GM10248 (cell line): Measurements from ENCODE around the gene IPO9.

ENCODE experiments used
- CTCF ChIA-PET: fragments of 300-600 bp; sonication (Branson Sonifier 250); formaldehyde crosslinking; extraction: SDS; loops from one replicate; lab custom pipeline; 2021; ENCODE audit warnings: antibody characterized with exemption; lab: Yijun Ruan, JAX
- POLR2A ChIA-PET: fragments of 350-650 bp; sonication (Branson Sonifier 250); formaldehyde crosslinking; extraction: SDS; loops from one replicate; lab custom pipeline; 2020; ENCODE audit warnings: antibody characterized with exemption; lab: Yijun Ruan, JAX
- DNase-seq: peaks from one replicate; pipeline ENCODE4 v3.0.0; 2012; ENCODE audit errors: extremely low spot score
- CTCF ChIP-seq: IDR thresholded peaks from 2 replicates; pipeline ENCODE4 v1.5.1; 2012; ENCODE audit warnings: mild to moderate bottlenecking, low read depth; ENCODE audit errors: extremely low read depth, missing control alignments, control extremely low read depth

The IPO9 gene

DNA sequence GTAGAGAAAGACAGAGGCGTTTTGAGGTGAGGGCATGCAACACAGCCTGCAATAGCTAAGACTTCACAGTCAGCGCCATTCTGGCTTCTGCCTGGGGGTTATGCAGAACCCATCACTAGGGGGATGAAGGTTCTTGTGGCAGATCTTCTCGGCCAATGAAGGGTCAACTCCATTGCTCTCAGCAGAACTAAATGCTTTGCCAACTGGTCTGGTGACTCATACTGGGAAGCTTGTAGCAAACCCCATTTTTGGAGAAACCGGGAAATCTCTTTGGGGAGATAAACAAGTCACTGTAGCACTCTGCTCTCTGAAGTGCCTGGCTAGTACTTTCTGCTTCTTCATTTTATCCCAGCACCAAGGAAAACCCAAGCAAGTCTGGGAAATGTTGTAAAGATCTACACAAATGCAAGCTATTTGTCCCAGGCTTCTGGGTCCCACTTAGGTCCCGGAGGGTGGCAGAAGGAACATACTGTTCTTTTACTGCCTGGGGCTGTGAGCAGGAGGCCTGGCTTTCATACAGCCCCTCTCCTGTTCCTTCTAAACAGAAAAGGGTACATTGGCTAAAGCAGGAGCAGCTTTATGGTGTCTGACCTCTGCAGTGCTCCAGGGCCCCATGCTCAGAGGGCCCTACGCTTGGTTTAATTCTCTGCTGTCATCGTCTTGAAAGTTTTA, 88.5 kb downstream of the IPO9 start:
- no peak for DNase-seq
- POLR2A ChIA-PET: no interaction called here
- CTCF ChIA-PET: interaction anchor here (1.8 kb wide), 1 partner anchor 22 kb away, joined by 7 read pairs; no protein-coding TSS in a partner anchor
- TF ChIP-seq CTCF: no peak

GRCh38 chr1:201918343-201918742, 89.4 kb downstream of the IPO9 start:
- CTCF ChIA-PET: interaction anchor here (1.8 kb wide), 1 partner anchor 23 kb away, joined by 7 read pairs; no protein-coding TSS in a partner anchor
- POLR2A ChIA-PET: no interaction called here

DNA sequence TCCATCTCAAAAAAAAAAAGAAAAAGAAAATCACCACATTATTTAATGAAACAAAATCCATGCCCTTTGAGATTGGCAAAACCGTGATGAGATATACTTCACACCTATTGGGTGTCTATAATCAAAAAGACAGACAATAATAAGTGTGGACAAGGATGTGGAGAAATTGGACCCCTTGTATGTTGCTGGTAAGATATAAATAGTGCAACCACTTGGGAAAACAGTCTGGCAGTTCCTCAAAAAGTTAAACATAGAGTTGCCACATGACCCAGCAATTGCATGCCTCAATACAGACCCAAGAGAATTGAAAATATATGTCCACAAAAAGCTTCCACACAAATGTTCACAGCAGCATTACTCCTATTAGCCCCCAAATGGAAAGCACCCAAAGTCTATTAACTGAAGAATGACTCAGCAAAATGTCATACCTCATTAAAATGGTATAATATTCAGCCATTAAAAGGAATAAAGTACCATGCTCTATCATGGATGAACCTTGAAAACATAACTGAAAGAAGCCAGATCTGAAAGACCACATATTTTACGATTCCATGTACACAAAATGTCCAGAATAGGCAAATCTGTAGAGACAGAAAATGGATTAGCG, 93.1 kb downstream of the IPO9 start:
- no peak for DNase-seq
- TF ChIP-seq CTCF: no peak
- ChIA-PET POLR2A (no interaction called here), CTCF (interaction anchor here (1.4 kb wide), 1 partner anchor 26 kb away, joined by 4 read pairs; no protein-coding TSS in a partner anchor)

More at GRCh38 chr1:201918343-201918742, 89.4 kb downstream of the IPO9 start:
- no peak for TF ChIP-seq CTCF
- no peak for DNase-seq

DNA sequence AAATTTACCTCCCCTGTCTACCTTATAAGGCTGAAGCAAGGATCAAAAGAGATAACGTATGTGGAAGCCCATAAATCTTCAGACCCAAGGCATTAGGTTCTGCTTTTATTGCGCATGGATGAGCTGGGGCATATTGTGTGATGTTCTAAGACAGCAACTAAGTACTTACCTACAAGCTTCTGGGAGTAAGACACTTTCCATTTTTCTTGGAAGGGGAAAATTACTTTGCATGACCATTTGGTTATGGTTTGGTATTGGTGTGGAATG, 96.3 kb downstream of the IPO9 start:
- TF ChIP-seq CTCF: no peak
- DNase-seq: no peak
- CTCF ChIA-PET: no interaction called here
- POLR2A ChIA-PET: no interaction called here

GRCh38 chr1:201925981-201926645, 97.2 kb downstream of the IPO9 start:
- ChIA-PET CTCF (no interaction called here), POLR2A (no interaction called here)
- TF ChIP-seq CTCF: no peak
- DNase-seq: no peak

DNA sequence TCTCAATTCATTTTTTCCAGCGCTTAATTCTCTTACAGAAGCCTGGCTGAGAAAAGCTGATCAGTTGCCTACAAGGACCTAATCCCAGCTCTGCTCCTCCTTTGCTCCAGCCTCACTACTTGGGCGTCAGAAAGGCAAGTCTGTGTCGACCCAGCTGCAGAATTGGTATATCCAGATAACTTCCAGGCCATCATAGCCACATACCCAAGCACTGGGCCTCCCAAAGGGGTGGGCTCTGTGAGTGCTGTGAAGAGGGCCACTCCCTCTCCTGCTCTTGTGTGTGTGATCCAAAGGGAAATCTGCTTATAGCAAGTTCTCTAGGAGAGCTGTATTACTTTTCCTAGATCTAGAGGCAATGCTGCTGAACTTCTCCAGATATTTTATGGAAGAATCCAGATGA, 99.3 kb downstream of the IPO9 start:
- ChIA-PET CTCF (interaction anchor here (0.9 kb wide), 1 partner anchor 15 kb away, joined by 3 read pairs; no protein-coding TSS in a partner anchor), POLR2A (no interaction called here)
- no peak for DNase-seq
- TF ChIP-seq CTCF: no peak
